ENCODE data around the gene EIPR1.

Gene EIPR1

DNA sequence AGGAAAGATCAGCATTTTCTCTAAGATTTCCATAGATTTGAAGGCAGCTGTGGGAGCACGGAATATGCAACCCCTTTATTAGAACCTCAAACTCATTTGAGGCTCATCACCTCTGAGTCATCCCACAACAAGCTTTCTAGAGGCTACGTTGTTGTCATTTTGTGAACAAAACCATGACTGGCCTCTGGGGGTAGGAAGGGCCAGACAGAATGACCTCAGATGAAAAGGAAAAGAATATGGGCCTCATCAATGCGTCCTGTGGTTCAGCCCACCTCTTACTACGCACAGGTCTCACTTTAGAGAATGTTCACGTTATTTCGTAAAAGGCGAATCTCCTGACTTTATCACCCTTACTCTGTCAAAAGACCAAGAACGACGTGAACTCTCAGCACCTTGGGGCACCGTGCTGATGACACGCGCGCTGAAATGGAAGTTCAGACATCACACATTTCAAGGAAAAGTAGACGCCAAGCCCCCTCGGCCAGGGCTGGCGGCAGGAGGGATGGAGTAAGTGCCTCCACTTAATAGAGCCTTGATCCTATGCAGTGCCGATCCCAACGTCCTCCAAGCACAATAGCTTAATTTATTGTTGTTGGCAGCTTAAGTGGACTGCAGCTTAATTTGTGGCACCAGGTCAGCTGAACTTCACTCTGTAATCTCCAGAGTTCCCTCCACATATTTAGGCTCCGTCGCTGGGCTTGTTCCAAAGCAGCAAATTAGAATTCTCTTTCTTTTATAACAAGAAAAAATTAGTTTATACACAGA lies 208.3 kb downstream of the EIPR1 start:
- no peak for DNase-seq

DNA sequence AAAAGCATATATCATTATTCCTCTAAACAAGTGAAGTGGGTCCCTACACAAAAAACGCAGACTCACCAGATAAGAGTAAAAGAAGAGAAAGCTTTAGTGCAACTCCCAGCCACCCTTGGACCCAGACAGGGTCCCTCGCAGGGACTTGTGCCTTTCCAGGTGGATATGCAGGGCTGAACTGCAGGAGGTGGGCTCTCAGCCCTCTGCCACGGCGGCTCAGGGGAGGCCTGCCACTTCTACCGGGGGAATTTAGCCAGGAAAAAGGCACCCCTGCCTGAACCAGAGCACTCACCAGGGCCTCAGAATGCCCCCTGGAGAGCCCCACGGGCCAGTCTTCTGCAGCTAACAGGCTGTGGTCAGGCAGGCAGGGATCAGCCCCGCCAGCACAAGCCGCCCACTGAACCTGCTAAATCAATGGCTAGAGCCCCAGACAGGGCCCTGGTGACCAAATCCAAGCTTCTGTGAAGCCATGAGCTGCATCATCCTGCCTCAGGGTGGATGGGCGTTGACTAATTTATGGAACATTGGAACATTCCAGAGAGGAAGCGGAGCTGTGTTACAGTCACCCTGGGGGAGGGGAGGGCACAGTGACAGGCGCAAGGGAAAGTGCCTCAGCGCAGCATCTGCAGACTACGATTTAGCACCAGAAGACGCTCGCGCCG lies 209.3 kb downstream of the EIPR1 start:
- DNase-seq: no peak

DNA sequence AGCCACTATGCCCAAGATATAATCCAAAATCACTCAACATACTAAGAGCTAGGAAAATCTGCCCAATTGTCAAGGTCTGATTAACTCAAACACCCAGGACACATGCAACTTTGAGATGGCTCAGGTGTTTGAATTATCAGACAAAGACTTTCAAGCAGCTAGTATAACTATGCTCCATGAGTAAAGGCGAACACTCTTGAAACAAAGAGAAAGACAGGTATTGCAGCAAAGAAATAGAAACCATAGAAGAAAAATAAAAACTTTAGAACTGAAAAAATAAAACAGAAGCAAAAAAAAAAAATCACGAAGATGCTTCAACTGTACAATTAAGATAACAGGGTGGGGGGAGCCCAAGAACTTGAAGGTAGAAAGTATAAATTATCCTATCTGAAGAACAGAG lies 214.2 kb downstream of the EIPR1 start:
- no peak for DNase-seq

DNA sequence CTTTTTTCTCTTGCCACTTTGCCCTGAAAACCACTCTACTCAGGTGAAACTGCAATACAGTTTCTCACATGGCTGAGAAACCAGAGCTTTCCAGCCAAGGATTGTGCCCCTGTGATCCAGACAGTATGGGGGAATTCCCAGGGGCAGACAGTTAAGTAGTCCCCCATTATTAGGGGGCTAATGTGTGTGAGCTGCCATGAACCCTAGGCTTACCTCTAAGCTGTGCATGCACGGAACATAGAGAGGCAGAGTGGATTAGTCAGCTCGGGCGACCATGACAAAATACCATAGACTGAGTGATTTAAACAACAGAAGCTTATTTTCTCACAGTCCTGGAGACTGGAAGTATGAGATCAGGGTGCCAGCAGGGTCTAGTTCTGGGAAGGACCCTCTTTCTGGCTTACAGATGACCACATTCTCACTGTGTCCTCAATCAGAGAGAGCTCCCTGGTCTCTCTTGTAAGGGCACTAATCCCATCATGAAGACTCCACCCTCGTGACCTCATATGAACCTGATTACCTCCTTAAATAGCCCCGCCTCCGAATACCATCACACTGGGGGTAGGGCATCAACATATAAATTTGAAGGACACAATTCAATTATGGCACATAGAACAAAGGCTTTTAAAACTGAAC lies 215.1 kb downstream of the EIPR1 start:
- no peak for DNase-seq

DNA sequence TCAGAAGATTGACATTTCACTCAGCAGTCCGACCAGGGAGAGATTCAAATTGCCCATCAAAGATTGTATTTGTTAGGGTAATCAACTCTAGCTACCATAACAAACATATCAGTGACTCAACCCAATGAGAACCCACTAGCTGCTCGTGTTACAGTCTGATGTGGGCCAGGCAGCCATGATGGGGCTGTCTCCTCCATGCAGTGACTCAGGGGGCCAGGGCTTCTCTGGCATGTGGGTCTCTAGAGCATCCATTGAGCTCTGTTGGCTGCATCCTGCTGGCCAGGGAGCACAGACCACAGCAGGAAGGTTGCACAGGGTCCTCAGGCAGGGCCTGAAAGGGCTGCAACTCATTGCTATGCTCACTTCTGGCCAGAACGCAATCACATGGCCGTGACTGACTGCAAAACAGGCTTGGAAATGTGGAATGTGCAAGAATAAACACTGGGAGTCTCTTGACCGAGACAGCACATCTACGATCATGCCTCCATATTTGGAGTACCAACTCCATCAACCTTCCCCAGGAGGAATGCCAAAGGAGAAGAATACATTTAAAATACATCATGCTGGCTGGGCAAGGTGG lies 216.8 kb downstream of the EIPR1 start:
- DNase-seq: no peak

DNA sequence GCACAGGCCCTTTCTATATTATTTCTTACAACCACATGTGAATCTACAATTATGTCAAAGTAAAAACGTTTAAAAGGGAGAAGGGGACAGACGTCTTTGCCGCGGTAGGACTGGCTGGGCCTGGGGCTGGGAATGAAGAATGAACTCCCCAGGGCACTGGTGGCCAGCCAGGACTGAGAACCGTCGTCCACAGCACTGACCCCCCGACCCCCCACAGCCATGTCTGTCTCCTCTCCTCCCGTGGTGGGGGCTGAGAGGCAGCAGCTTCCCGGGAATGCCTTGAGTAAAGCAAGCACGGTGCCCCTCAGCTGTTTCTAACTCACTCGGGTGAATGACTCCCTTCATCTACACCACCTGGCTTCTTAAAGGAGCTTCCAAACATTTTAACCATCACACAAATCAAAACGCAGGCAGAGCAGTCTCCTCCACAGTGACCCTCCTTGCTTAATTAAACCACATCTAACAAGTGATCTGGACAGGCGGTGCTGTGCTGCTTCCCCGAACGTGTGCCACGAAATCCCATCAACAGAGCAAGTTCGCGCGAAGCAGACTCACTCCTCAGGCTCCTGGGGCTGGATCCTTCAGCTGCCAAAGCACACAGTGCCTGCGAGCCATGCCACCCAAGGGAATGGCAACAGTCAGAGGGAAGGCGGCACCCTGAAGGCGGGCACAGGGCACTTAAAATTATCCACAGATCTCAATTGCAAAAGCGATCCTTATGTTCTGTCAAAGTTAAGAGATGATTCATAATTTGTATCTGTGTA lies 217.7 kb downstream of the EIPR1 start:
- DNase-seq: no peak

DNA sequence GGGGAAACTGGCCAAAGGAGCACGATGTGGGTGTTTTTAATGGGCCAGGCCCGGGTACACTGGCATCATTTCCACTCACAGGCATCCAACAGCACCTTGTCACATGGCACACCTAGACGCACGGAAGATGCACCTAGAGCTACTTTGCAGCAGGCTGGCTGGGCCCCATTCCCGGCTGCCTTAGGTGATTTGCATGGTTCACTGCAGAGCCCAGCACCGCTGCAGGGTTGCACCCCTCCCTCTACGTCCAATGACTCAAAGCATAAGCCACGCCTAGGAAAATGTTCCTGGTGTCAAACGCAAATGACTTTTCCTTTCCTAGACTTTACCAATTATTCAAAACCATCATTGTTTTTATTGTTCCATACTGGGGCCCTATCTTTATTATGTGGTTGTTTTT lies 222.9 kb downstream of the EIPR1 start:
- no peak for DNase-seq

DNA sequence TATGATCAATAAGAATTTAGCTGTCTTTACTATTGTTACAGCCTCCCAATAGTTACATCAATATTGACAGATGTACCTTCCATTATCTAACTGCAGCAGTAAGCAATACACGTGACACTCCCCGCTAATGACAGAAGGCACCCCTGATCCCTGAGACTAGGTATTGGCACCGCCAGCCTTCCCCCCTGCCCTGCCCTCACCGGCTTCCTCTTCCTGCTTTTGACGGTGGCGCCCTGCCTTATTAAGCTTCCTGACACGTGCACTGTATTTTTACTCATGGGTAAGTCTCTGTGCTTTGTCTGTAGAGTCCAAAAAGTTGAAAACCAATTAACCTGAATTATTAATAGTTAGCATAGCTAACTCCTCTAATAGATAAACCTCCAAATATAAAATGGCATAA lies 223.5 kb downstream of the EIPR1 start:
- DNase-seq: no peak

DNA sequence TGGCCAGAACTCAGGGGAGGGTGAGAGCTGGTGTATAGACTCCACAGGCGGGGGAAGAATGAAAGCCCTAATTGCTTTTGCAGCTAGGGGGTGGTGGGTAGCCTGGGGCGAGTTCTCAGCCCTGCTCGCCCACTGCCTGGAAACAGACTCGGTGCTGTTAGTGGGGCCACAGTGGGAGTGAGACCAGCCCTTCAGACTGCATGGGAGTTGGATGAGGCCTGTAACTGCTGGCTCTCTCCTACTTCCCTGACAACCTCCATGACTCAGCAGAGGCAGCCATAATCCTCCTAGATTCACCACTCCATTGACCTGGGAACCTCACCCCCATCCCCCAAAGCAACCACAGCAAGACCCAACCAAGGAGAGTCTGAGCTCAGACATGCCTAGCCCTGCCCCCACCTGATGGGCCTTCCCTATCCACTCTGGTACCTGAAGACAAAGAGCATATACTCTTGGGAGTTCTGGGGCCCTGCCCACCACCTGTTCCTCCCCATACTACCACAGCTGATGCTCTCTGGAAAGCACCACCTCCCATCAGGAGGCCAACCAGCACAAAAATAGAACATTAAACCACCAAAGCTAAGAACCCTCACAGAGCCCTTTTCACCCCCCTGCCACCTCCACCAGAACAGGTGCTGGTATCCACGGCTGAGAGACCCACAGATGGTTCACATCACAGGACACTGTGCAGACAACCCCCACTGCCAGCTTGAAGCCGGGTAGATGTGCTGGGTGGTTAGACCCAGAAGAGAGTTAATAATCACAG lies 226.3 kb downstream of the EIPR1 start:
- no peak for DNase-seq

DNA sequence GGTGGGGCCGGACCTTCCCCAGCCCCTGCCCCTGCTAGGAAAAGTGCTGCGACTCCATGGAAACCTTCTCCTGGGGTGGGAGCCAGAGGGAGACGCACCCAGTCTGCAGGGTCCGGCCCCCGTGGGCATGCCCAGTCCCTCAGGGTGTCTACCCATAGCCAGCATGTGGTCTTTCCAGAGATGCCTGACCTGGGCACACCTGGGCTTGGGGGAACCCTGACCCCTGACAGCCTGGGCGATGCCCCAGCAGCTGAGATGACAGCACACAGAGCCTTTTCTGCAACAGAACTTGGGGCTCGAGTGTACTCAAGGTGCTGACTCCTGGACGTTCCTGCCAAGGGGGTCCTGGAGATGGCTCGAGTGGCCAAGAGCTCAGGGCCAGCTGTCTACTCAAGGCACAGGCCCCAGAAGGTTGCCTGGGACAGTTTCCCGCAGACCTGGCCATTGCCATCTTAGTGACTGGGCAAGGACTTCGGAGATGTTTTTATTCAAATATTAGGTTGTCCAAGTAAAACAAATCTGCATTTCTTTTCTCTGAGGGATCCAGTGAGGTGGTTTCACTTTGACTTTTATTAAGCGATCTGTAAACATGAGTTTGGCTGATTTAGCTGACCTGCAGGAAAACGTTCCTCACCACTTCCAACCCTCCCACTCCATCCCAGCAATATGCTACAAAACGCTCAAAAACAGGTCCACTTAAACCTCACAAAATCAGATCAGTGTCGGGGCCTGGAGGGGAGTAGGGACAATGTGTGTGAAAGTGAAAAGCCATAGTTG lies 228.0 kb downstream of the EIPR1 start:
- DNase-seq: no peak

DNA sequence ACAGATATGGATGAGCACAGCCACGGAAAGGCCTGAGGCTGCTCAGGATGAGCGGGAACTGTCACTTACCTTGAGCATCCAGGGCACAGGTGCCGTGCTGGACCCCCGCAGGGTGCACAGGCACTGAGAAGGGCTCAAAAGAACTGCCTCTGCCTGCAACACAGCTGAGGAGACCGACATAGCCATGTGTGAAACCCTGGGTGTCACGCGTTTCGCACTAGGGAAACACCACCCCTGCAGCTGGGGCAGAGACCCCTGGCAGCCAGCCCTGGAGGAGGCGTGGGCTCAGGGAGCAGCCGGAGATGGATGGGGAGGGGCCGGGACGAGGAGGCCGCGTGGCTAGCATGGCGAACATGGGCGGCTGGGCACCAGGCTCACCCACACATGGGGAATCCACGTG lies 228.9 kb downstream of the EIPR1 start:
- no peak for DNase-seq

DNA sequence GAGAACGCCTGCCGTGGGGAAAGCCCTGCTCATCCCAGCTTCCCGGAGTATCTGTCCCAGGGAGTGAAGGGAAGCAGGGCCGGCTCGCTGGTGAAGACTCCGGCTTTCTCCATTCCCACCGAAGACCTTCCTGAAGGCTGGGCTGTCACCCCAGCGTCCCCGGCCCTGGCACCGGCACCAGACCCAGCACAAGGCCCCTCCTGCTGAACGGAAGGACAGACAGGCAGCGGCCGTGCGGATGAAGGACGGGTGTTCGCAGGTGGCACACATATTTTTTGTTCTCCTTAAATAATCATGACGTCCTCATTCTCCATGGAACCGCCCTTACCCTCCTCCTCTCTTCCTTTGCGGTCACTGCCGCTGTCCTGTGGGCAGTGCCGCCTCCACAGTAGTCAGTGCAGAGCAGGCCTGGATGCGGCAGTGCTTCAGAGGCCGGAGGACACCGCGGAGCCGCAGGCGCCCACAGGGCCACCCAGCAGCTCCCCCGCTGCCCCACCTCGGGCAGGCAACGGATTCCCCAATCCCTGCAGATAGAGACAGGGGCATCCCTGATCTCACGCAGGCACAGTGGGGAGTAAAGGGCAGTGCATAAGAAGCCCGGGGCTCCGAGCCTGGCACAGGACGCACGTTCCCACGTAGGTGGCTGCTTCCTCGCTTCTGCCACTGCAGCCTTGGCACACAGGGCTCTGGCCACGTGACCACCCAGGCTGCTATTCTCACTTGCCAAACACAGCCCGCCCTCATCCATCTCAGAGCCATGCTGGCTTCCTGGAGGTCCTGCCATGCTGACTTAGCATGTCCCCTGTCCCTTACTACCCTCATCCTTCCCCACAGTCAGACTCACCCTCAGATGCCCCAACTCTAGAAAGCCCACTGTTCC lies 229.7 kb downstream of the EIPR1 start:
- no peak for DNase-seq

DNA sequence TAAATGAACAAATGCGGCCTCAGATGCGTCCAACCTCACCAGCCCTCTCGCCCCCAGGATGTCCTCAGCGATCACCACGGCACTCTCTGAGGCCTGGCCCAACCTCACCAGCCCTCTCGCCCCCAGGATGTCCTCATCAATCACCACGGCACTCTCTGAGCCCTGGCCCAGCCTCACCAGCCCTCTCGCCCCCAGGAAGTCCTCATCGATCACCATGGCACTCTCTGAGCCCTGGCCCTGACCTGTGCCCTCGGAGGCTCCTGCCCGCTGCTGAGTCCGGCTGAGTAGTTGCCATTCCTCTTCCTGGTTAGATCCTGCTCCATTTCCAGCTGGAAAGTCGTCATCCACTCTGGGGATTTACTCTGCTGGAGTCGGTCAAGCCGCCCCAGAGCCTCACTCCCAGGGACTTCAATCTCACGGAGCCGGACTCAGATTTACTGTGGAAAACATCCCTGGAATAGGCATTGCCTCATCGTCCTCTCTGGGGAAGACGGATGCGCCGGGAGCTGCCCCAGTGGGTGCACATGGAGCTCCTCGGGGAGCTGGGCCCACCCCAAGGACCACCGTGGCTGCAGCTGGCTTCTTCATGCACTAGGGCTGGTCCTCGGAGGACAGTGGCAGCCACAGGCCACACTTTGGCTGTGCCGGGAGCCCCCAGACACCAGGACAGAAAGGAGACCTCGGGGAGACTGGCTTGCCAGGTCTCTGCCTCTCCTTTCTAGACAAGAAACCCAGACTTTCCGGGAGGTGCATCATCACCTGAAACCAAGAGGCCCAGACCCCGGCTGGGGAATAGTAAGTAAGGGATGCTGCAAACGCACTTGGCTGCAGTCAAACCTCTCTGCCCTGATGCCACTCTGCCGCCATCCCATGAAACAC lies 230.6 kb downstream of the EIPR1 start:
- no peak for DNase-seq

DNA sequence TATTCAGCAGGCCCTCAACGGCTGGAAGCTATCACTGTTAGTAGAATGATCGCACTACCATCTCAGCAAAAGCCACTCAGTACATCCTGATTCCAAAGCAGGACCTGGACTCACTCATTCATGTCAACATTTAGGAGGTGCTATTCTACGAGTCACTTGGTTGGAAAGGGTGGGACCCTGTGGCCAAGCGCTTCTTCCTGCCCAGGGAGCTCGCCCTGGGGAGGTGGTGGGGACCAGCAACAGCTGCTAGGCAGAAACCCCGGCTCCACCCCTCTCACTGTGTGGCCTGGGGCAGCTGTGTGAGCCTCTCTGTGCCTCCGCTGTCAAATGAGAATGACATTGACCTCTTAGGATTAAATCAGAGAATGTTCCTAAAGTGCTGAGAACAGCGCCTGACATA lies 231.4 kb downstream of the EIPR1 start:
- DNase-seq: no peak

DNA sequence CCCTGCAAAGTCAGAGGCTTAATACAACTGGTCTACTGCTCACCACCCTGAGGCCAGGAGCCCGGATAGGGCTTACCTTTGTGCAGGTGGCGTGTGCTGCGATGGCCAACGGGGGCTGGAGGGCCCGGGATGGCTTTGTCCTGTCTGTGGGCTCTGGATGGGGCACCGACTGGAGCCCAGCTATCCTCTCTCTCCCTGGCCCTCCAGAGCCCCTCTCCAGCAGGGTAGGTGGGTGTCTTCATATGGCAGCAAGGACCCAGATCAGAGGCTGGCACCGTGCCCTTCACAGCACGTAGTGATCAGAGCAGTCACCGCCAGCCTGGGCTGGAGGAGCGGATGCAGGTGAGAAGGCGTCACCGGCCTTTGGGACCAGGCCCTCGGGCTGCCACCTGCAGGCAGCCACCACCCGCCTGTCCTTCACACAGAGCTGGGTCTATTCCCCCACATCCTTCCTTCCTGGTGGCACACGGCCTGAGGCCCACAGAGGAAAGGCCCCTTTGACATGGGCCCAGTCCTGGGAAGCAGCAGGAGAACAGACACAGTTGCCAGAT lies 232.1 kb downstream of the EIPR1 start:
- DNase-seq: no peak

DNA sequence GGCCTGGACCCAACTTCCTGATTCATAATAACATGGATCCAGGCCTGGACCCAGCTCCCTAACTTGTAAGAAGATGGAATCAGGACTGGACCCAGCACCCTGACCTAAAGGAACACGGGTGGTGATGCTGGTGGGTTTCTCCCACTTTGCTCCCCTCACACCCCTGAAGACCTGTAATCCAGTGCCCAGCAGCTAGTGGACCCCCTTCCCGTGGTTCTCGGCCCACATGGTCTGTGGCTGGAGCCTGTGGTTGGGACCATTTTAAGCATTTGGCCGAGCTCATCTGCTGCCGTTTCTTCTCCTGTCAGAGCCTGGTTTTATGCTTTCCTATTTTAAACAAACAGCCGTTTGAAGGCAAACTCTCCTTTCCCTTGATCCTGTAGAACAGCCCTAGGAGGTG lies 232.8 kb downstream of the EIPR1 start:
- DNase-seq: no peak

DNA sequence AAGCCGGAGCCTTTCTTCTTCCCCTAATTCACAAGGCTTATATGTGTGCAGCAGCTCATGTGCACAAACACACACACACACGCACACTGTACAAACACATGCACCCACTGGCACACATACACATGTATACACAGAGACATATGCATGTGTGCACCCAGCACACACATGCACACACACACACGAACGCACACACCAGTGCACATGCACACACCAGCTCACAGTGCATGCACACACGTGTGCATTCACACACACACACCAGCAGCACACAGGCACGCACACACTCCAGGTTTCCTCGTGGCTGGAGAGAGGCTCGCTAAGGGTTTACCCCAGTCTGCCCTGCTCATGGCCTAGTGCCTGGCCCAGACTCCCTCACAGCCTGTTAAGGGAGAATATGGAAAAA lies 234.0 kb downstream of the EIPR1 start:
- no peak for DNase-seq

DNA sequence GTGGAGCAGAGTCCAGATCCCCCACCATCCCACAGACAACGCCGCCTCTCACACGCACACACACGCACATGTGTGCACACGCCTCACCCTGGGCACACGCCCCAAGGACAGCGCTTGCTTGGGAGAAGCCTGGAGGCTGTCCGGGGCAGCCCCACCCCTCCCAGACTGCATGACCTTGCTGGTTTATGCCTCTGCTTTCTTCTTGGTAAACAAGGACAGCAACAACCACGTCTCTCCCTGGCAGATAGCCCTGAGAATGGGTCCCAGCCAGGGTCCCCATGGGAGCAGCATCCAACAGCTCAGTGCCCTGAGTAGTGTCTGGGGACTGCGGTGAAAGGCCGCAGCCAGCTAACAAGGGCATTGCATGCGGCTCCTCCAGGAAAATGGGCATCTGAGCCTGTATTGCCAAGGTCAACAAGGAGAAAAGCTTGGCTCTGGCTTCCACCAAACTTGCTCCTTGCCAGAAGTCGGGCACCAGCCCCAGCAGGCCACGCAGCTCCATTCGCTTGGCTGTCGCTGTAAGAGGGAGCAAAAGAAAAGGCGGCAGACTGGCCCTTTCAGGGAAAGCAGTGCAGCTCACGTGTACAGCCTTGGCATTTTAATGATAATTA lies 234.6 kb downstream of the EIPR1 start:
- DNase-seq: no peak

DNA sequence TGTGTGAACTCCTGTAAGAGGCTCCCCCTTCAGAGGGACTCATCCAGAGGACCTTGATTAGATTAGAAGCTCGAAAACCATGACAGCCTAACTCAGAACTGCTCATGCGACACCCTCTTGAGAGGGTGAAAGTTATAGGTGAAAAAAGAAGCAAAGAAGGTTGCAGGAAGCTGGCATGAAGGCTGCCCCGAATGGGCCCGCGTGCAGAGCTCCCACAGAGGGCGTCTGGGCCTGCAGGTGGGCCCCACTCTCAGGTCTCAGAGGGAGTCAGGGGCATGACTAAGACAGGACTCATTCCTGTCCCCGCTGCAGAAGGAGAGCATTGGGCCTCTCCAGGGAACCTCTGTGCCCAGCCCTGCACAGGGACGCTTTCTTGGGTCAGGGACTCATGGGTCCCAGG lies 235.4 kb downstream of the EIPR1 start:
- no peak for DNase-seq
